ENCODE measurements around the gene POP4.

DNA sequence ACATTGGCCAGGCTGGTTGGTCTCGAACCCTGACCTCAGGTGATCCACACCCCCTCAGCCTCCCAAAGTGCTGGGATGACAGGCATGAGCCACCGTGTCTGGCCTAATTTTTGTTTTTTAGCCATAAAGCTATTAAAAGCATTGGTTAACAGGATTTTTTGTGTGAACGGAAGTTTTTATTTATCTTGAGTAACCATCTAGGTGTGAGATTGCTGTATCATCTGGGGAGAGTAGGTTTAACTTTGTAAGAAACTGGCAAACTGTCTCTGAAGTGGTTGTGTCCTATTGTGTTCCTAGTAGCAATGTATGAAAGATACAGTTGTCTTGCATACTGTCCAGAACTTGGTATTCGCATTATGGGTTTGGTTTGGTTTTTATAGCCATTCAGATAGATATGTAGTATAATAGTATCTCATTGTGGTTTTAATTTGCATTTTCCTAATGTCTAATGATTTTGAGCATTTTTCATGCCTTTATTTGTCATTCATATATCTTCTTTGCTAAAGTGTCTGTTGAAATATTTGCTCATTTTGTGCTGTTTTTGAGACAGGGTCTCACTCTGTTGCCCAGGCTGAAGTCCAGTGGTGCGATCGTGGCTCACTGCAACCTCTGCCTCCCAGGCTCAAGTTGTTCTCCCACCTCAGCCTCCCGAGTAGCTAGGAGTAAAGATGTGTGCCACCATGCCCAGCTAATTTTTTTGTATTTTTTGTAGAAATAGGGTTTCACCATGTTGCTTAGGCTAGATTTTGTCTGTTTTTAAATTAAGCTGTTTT is 45.7 kb downstream of the POP4 start:
- TF ChIP-seq GATA2 (IDR thresholded peaks at IDR 0.05; ENCODE audit: low read depth, low read length), result no peak
- no peak for TF ChIP-seq GATA3 (IDR thresholded peaks at IDR 0.05; ENCODE audit: low read depth, low read length)
